SK-N-SH (cell line): ENCODE data around the gene LEF1. TPM values are rescaled to one million over a fixed set of nuclear protein-coding genes. Genes with fewer than 3 reads are reported as not detected.

Source experiments
- CTCF ChIA-PET: fragments of 300-600, 350-600 bp; formaldehyde crosslinking; extraction: SDS; loops from one replicate; lab custom pipeline; 2021; lab: Yijun Ruan, JAX
- POLR2A ChIA-PET: fragments of 350-600 bp; sonication (Branson Sonifier 250); formaldehyde crosslinking; extraction: SDS; loops from one replicate; lab custom pipeline; 2020; ENCODE audit warnings: antibody characterized with exemption, inconsistent platforms; lab: Yijun Ruan, JAX
- DNase-seq: peaks from one replicate; pipeline ENCODE4 v3.0.0; 2012
- H2AFZ ChIP-seq: fragments of 200-600 bp; sonication (generic); 2 replicates; pipeline ENCODE4 v1.8.1; 2016; ENCODE audit warnings: antibody characterized with exemption, mild to moderate bottlenecking, low read depth
- H3F3A ChIP-seq: fragments of 200-600 bp; sonication (generic); replicated peaks from 2 replicates; pipeline ENCODE3; 2016; ENCODE audit warnings: antibody characterized with exemption, mild to moderate bottlenecking; ENCODE audit not compliant: insufficient read depth
- H3K27ac ChIP-seq, 2 experiments: fragments of 200-500 bp in 1 of 2; fragments of 200-600 bp in 1 of 2; sonication (Bioruptor generic) in 1 of 2; sonication (generic), shearing (Covaris generic) in 1 of 2; 2 replicates each; pipeline versions ENCODE4 v1.5.1 to v1.6.1; 2014 to 2016; ENCODE audit warnings: low read depth in 2 of 2, inconsistent platforms in 1 of 2, low read length in 1 of 2, mild to moderate bottlenecking in 1 of 2, mixed read lengths in 1 of 2
- H3K27me3 ChIP-seq: fragments of 200-600 bp; sonication (generic), shearing (Covaris generic); 2 replicates; pipeline ENCODE4 v1.6.1; 2016; ENCODE audit warnings: mixed run types; ENCODE audit not compliant: insufficient read depth
- H3K36me3 ChIP-seq, 2 experiments: fragments of 200-500 bp in 1 of 2; fragments of 200-600 bp in 1 of 2; sonication (Bioruptor generic) in 1 of 2; sonication (generic) in 1 of 2; replicated peaks in 1 of 2; 2 replicates each; pipeline versions ENCODE3 to v1.5.1; 2014 to 2016; ENCODE audit warnings: low read length in 1 of 2, mild to moderate bottlenecking in 1 of 2; ENCODE audit not compliant: insufficient read depth in 2 of 2, control insufficient read depth in 1 of 2
- H3K4me1 ChIP-seq, 2 experiments: fragments of 200-500 bp in 1 of 2; fragments of 200-600 bp in 1 of 2; sonication (Bioruptor generic) in 1 of 2; sonication (generic), shearing (Covaris generic) in 1 of 2; 2 replicates each; pipeline versions ENCODE4 v1.5.1 to v1.6.1; 2014 to 2016; ENCODE audit warnings: low read depth in 1 of 2, low read length in 1 of 2, mixed run types in 1 of 2; ENCODE audit not compliant: insufficient read depth in 2 of 2, control insufficient read depth in 1 of 2
- H3K4me2 ChIP-seq: fragments of 200-600 bp; sonication (generic), shearing (Covaris generic); 2 replicates; pipeline ENCODE4 v1.6.1; 2017; ENCODE audit warnings: mixed run types
- H3K4me3 ChIP-seq, 2 experiments: fragments of 200-500 bp in 1 of 2; fragments of 200-600 bp in 1 of 2; sonication (Bioruptor generic) in 1 of 2; sonication (generic), shearing (Covaris generic) in 1 of 2; 2 replicates each; pipeline versions ENCODE4 v1.5.1 to v1.8.1; 2014 to 2016; ENCODE audit warnings: low read depth in 2 of 2, inconsistent platforms in 1 of 2, low read length in 1 of 2, mild to moderate bottlenecking in 1 of 2, mixed read lengths in 1 of 2, moderate library complexity in 1 of 2
- H3K79me2 ChIP-seq: fragments of 200-600 bp; sonication (generic); 2 replicates; pipeline ENCODE4 v1.8.1; 2017; ENCODE audit warnings: mild to moderate bottlenecking; ENCODE audit not compliant: insufficient read depth
- H3K9ac ChIP-seq: fragments of 200-600 bp; sonication (generic); 2 replicates; pipeline ENCODE4 v1.6.1; 2017; ENCODE audit warnings: mixed run types
- H3K9me2 ChIP-seq: fragments of 200-600 bp; sonication (generic); 2 replicates; pipeline ENCODE4 v1.6.1; 2017; ENCODE audit warnings: mixed run types
- H3K9me3 ChIP-seq: fragments of 200-600 bp; sonication (generic); 2 replicates; pipeline ENCODE4 v1.6.1; 2017; ENCODE audit warnings: mixed run types, mild to moderate bottlenecking, moderate library complexity
- H4K20me1 ChIP-seq: fragments of 200-600 bp; sonication (generic); 2 replicates; pipeline ENCODE4 v1.6.1; 2017; ENCODE audit warnings: mild to moderate bottlenecking, mixed run types; ENCODE audit not compliant: insufficient read depth
- CHD2 ChIP-seq: fragments of 150-350 bp; IDR thresholded peaks from 2 replicates; pipeline ENCODE4 v1.6.1; 2018; ENCODE audit warnings: low read length; ENCODE audit not compliant: partially characterized antibody
- EP300 ChIP-seq, 2 experiments: IDR thresholded peaks; 2 replicates each; pipeline versions ENCODE4 v1.4.0 to v1.6.1; 2012; ENCODE audit warnings: borderline replicate concordance in 1 of 2, low read depth in 1 of 2, low read length in 1 of 2
- EZH2phosphoT487 ChIP-seq: fragments of 200-600 bp; sonication (generic); IDR thresholded peaks from 2 replicates; pipeline ENCODE4 v1.6.1; 2017; ENCODE audit warnings: low read depth, mixed run types, mild to moderate bottlenecking, antibody characterized with exemption, moderate library complexity, borderline replicate concordance
- FOXM1 ChIP-seq: IDR thresholded peaks from 2 replicates; pipeline ENCODE4 v1.4.0; 2012; ENCODE audit warnings: low read depth, mild to moderate bottlenecking
- JUND ChIP-seq: IDR thresholded peaks from 2 replicates; pipeline ENCODE4 v1.4.0; 2012
- MEF2A ChIP-seq: IDR thresholded peaks from 2 replicates; pipeline ENCODE4 v1.4.0; 2012; ENCODE audit warnings: low read depth, borderline replicate concordance
- MXI1 ChIP-seq: IDR thresholded peaks from 2 replicates; pipeline ENCODE4 v1.6.1; 2012; ENCODE audit warnings: mild to moderate bottlenecking, low read depth, low read length, improper control_type of control experiment
- NRF1 ChIP-seq: IDR thresholded peaks from 2 replicates; pipeline ENCODE4 v1.6.1; 2012; ENCODE audit warnings: low read depth, mild to moderate bottlenecking, low read length
- POLR2AphosphoS5 ChIP-seq: IDR thresholded peaks from 2 replicates; pipeline ENCODE4 v1.6.1; 2012; ENCODE audit warnings: low read depth, low read length
- RAD21 ChIP-seq: IDR thresholded peaks from 2 replicates; pipeline ENCODE4 v1.6.1; 2012; ENCODE audit warnings: mild to moderate bottlenecking, low read length
- SMC3 ChIP-seq: IDR thresholded peaks from 2 replicates; pipeline ENCODE4 v1.6.1; 2012; ENCODE audit warnings: low read depth, low read length, improper control_type of control experiment
- TAF1 ChIP-seq: IDR thresholded peaks from 2 replicates; pipeline ENCODE4 v1.6.1; 2012; ENCODE audit warnings: low read depth, mild to moderate bottlenecking, low read length, moderate library complexity, borderline replicate concordance
- TCF12 ChIP-seq: IDR thresholded peaks from 2 replicates; pipeline ENCODE4 v1.4.0; 2012
- YY1 ChIP-seq: IDR thresholded peaks from 2 replicates; pipeline ENCODE4 v1.4.0; 2012; ENCODE audit warnings: low read depth, mild to moderate bottlenecking
- WGBS: methylation state at CpG from one replicate; pipeline ENCODE4 v1.1.6; 2017; ENCODE audit warnings: low lambda C conversion rate; 5-methylcytosine and 5-hydroxymethylcytosine counted together
- polyA plus RNA-seq, 3 experiments: library from polyadenylated mRNA; depleted of rRNA; stranded (reverse); fragments of >200 nt; gene quantifications; 2 replicates each; pipeline ENCODE4 v1.2.3, GENCODE V29; 2012
- TF ChIP-seq, protein P1 (sequence below): IDR thresholded peaks from 2 replicates; pipeline ENCODE4 v1.4.0; 2012; ENCODE audit warnings: low read depth
- TF ChIP-seq, protein P2 (sequence below): IDR thresholded peaks from 2 replicates; pipeline ENCODE4; 2012
- TF ChIP-seq, protein P3 (sequence below): fragments of 200-600 bp; sonication (generic); IDR thresholded peaks from 2 replicates; pipeline ENCODE4 v1.6.1; 2017; ENCODE audit warnings: antibody characterized with exemption, mild to moderate bottlenecking, moderate library complexity
- TF ChIP-seq, protein P4 (sequence below): fragments of 150-350 bp; IDR thresholded peaks from 2 replicates; pipeline ENCODE4 v1.6.1; 2017; ENCODE audit warnings: antibody characterized with exemption, low read length, low read depth, borderline replicate concordance
- TF ChIP-seq, protein P5 (sequence below): fragments of 150-350 bp; IDR thresholded peaks from 2 replicates; pipeline ENCODE4 v1.6.1; 2016; ENCODE audit warnings: mild to moderate bottlenecking, low read depth, low read length
- TF ChIP-seq, protein P6 (sequence below): IDR thresholded peaks from 2 replicates; pipeline ENCODE4 v1.6.1; 2012; ENCODE audit warnings: mild to moderate bottlenecking, low read depth, low read length, moderate library complexity

The LEF1 gene
- polyA plus RNA-seq, 1 of the 3 experiments (the other 2 are of a cell fraction), result 0.36 TPM

DNA sequence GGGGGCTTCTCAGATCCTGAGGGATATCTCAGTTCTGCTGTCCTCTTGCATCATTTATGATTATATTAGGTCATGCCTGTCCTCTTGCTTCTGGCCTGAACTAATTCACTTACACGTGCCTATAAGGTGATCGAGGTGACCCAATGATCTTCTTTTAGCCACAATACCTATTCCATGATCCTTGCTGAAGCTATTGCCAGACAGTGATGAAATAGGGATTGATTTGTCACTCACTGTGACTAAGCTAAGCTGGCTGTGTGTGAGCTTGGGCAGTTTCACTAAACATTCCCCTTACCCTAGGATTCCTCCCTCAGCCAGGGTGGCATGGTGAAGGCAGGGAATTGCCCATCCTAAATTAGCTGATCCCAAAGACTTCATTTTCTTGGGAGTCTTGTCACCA, 160.0 kb downstream of the LEF1 start:
- 77% methylated on average over 2 of the region's 2 CpGs for WGBS
- peaks cover 10% of the 10 kb centered on the region for H3F3A ChIP-seq
- no peak overlapping the region for H3K4me2 ChIP-seq
- TF ChIP-seq, protein P1, sequence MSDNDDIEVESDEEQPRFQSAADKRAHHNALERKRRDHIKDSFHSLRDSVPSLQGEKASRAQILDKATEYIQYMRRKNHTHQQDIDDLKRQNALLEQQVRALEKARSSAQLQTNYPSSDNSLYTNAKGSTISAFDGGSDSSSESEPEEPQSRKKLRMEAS, result no peak
- no peak for TF ChIP-seq EZH2phosphoT487
- no peak for TF ChIP-seq YY1
- TF ChIP-seq MEF2A, result no peak
- no peak for TF ChIP-seq CHD2
- TF ChIP-seq TCF12, result no peak
- TF ChIP-seq, protein P2, sequence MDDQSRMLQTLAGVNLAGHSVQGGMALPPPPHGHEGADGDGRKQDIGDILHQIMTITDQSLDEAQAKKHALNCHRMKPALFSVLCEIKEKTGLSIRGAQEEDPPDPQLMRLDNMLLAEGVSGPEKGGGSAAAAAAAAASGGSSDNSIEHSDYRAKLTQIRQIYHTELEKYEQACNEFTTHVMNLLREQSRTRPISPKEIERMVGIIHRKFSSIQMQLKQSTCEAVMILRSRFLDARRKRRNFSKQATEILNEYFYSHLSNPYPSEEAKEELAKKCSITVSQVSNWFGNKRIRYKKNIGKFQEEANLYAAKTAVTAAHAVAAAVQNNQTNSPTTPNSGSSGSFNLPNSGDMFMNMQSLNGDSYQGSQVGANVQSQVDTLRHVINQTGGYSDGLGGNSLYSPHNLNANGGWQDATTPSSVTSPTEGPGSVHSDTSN, result no peak
- TF ChIP-seq, protein P3, sequence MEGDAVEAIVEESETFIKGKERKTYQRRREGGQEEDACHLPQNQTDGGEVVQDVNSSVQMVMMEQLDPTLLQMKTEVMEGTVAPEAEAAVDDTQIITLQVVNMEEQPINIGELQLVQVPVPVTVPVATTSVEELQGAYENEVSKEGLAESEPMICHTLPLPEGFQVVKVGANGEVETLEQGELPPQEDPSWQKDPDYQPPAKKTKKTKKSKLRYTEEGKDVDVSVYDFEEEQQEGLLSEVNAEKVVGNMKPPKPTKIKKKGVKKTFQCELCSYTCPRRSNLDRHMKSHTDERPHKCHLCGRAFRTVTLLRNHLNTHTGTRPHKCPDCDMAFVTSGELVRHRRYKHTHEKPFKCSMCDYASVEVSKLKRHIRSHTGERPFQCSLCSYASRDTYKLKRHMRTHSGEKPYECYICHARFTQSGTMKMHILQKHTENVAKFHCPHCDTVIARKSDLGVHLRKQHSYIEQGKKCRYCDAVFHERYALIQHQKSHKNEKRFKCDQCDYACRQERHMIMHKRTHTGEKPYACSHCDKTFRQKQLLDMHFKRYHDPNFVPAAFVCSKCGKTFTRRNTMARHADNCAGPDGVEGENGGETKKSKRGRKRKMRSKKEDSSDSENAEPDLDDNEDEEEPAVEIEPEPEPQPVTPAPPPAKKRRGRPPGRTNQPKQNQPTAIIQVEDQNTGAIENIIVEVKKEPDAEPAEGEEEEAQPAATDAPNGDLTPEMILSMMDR, result no peak
- TF ChIP-seq, protein P4, sequence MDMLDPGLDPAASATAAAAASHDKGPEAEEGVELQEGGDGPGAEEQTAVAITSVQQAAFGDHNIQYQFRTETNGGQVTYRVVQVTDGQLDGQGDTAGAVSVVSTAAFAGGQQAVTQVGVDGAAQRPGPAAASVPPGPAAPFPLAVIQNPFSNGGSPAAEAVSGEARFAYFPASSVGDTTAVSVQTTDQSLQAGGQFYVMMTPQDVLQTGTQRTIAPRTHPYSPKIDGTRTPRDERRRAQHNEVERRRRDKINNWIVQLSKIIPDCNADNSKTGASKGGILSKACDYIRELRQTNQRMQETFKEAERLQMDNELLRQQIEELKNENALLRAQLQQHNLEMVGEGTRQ, result no peak
- TF ChIP-seq POLR2AphosphoS5, result no peak
- TF ChIP-seq, protein P5, sequence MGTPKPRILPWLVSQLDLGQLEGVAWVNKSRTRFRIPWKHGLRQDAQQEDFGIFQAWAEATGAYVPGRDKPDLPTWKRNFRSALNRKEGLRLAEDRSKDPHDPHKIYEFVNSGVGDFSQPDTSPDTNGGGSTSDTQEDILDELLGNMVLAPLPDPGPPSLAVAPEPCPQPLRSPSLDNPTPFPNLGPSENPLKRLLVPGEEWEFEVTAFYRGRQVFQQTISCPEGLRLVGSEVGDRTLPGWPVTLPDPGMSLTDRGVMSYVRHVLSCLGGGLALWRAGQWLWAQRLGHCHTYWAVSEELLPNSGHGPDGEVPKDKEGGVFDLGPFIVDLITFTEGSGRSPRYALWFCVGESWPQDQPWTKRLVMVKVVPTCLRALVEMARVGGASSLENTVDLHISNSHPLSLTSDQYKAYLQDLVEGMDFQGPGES, result no peak
- TF ChIP-seq FOXM1, result no peak
- TF ChIP-seq SMC3, result no peak
- TF ChIP-seq RAD21, result no peak
- no peak for TF ChIP-seq EP300 (IDR thresholded peaks at IDR 0.05; ENCODE audit: borderline replicate concordance in 1 of 2, low read depth in 1 of 2, low read length in 1 of 2)
- no peak for TF ChIP-seq MXI1
- TF ChIP-seq NRF1, result no peak
- no peak for TF ChIP-seq JUND
- TF ChIP-seq, protein P6, sequence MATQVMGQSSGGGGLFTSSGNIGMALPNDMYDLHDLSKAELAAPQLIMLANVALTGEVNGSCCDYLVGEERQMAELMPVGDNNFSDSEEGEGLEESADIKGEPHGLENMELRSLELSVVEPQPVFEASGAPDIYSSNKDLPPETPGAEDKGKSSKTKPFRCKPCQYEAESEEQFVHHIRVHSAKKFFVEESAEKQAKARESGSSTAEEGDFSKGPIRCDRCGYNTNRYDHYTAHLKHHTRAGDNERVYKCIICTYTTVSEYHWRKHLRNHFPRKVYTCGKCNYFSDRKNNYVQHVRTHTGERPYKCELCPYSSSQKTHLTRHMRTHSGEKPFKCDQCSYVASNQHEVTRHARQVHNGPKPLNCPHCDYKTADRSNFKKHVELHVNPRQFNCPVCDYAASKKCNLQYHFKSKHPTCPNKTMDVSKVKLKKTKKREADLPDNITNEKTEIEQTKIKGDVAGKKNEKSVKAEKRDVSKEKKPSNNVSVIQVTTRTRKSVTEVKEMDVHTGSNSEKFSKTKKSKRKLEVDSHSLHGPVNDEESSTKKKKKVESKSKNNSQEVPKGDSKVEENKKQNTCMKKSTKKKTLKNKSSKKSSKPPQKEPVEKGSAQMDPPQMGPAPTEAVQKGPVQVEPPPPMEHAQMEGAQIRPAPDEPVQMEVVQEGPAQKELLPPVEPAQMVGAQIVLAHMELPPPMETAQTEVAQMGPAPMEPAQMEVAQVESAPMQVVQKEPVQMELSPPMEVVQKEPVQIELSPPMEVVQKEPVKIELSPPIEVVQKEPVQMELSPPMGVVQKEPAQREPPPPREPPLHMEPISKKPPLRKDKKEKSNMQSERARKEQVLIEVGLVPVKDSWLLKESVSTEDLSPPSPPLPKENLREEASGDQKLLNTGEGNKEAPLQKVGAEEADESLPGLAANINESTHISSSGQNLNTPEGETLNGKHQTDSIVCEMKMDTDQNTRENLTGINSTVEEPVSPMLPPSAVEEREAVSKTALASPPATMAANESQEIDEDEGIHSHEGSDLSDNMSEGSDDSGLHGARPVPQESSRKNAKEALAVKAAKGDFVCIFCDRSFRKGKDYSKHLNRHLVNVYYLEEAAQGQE, result no peak
- TF ChIP-seq TAF1, result no peak
- no peaks in the 10 kb centered on the region for H3K79me2 ChIP-seq
- no peaks in the 10 kb centered on the region for H3K9me2 ChIP-seq
- no peaks in the 10 kb centered on the region for H3K9me3 ChIP-seq
- no peaks in the 10 kb centered on the region for H3K27me3 ChIP-seq
- H3K27ac ChIP-seq, result no peak overlapping the region
- peaks cover 0 to 12% of the 10 kb centered on the region in 2 experiments; a peak in 1 of 4 replicates for H3K4me1 ChIP-seq
- no peak for DNase-seq
- no peak overlapping the region for H3K4me3 ChIP-seq
- H2AFZ ChIP-seq, result no peak overlapping the region
- POLR2A ChIA-PET, result no interaction called here
- no peaks in the 10 kb centered on the region for H3K36me3 ChIP-seq
- no peak overlapping the region for H3K9ac ChIP-seq
- no peaks in the 10 kb centered on the region for H4K20me1 ChIP-seq
- CTCF ChIA-PET, result interaction anchor here (1.3 kb wide), 1 partner anchor 10 kb away, joined by 9 read pairs; no protein-coding TSS in a partner anchor
